Neural progenitor cell (in vitro differentiated cells): Measurements from ENCODE around the gene MAPK7.

Experiments
- CTCF ChIP-seq: fragments of 200-600 bp; sonication (generic); IDR thresholded peaks from 2 replicates; pipeline ENCODE4 v1.5.1; 2017; ENCODE audit warnings: antibody characterized with exemption, mild to moderate bottlenecking
- EZH2 ChIP-seq: fragments of 200-600 bp; sonication (generic); IDR thresholded peaks from 2 replicates; pipeline ENCODE4 v1.6.1; 2017; ENCODE audit warnings: antibody characterized with exemption, mild to moderate bottlenecking, moderate library complexity
- EZH2phosphoT487 ChIP-seq: fragments of 200-600 bp; sonication (generic); IDR thresholded peaks from 2 replicates; pipeline ENCODE4 v1.6.1; 2017; ENCODE audit warnings: antibody characterized with exemption

GRCh38 chr17:19378416-19379360 lies at the start of gene MAPK7:
- TF ChIP-seq CTCF (no peak), EZH2 (no peak), EZH2phosphoT487 (no peak)
